ENCODE results near the gene TFIP11.

Gene TFIP11

GRCh38 chr22:26480611-26480932, 31.7 kb downstream of the TFIP11 start:
- H3K9ac ChIP-seq: no peak overlapping the region
- no peak overlapping the region for H3K27ac ChIP-seq
- H3K4me2 ChIP-seq: no peak overlapping the region
- H2AFZ ChIP-seq (ENCODE audit: low read depth): no peak overlapping the region
- no peaks in the 10 kb centered on the region for H3K36me3 ChIP-seq (ENCODE audit: insufficient read depth)
- no peak for TF ChIP-seq CTCF (conservative IDR thresholded peaks at IDR 0.05; ENCODE audit: low read depth, low read length)
- no peaks in the 10 kb centered on the region for H4K20me1 ChIP-seq (ENCODE audit: insufficient read depth)
- H3K4me1 ChIP-seq (ENCODE audit: low read depth, poor library complexity, severe bottlenecking): peaks cover 28% of the 10 kb centered on the region
- H3K79me2 ChIP-seq (ENCODE audit: insufficient read depth, low read depth): peaks cover 28% of the 10 kb centered on the region; the same call in 1 of the 2 replicates
- H3K4me3 ChIP-seq (IDR thresholded peaks at IDR 0.05; ENCODE audit: insufficient read depth, low read depth, low read length): no peak overlapping the region
- H3K27me3 ChIP-seq (ENCODE audit: insufficient read depth, low read depth): no peaks in the 10 kb centered on the region

GRCh38 chr22:26479792-26480610, 32.3 kb downstream of the TFIP11 start:
- no peaks in the 10 kb centered on the region for H3K36me3 ChIP-seq (ENCODE audit: insufficient read depth)
- no peak overlapping the region for H3K4me3 ChIP-seq (IDR thresholded peaks at IDR 0.05; ENCODE audit: insufficient read depth, low read depth, low read length)
- H3K27ac ChIP-seq: no peak overlapping the region
- no peaks in the 10 kb centered on the region for H4K20me1 ChIP-seq (ENCODE audit: insufficient read depth)
- peaks cover 22% of the 10 kb centered on the region; the same call in 1 of the 2 replicates for H3K79me2 ChIP-seq (ENCODE audit: insufficient read depth, low read depth)
- no peak overlapping the region for H2AFZ ChIP-seq (ENCODE audit: low read depth)
- no peak overlapping the region for H3K9ac ChIP-seq
- TF ChIP-seq CTCF (conservative IDR thresholded peaks at IDR 0.05; ENCODE audit: low read depth, low read length): no peak
- H3K4me1 ChIP-seq (ENCODE audit: low read depth, poor library complexity, severe bottlenecking): peaks cover 24% of the 10 kb centered on the region
- no peaks in the 10 kb centered on the region for H3K27me3 ChIP-seq (ENCODE audit: insufficient read depth, low read depth)
- no peak overlapping the region for H3K4me2 ChIP-seq

- H3K36me3 ChIP-seq (ENCODE audit: insufficient read depth): no peaks in the 10 kb centered on the region
- no peak overlapping the region for H3K4me3 ChIP-seq (IDR thresholded peaks at IDR 0.05; ENCODE audit: insufficient read depth, low read depth, low read length)
- peaks cover 31% of the 10 kb centered on the region for H3K4me1 ChIP-seq (ENCODE audit: low read depth, poor library complexity, severe bottlenecking)
- H2AFZ ChIP-seq (ENCODE audit: low read depth): no peak overlapping the region
- no peak overlapping the region for H3K9ac ChIP-seq
- TF ChIP-seq CTCF (conservative IDR thresholded peaks at IDR 0.05; ENCODE audit: low read depth, low read length): no peak
- no peaks in the 10 kb centered on the region for H4K20me1 ChIP-seq (ENCODE audit: insufficient read depth)
- no peaks in the 10 kb centered on the region for H3K27me3 ChIP-seq (ENCODE audit: insufficient read depth, low read depth)
- H3K4me2 ChIP-seq: no peak overlapping the region
- H3K27ac ChIP-seq: no peak overlapping the region
- peaks cover 16% of the 10 kb centered on the region; the same call in 1 of the 2 replicates for H3K79me2 ChIP-seq (ENCODE audit: insufficient read depth, low read depth)
Observed at GRCh38 chr22:26479043-26479791, 33.1 kb downstream of the TFIP11 start.

- Histone ChIP-seq H3K4me1 (ENCODE audit: low read depth, poor library complexity, severe bottlenecking) (peaks cover 26% of the 10 kb centered on the region), H3K79me2 (ENCODE audit: insufficient read depth, low read depth) (peaks cover 4% of the 10 kb centered on the region; the same call in 1 of the 2 replicates), H3K36me3 (ENCODE audit: insufficient read depth) (no peaks in the 10 kb centered on the region), H3K4me2 (no peak overlapping the region), H3K27ac (no peak overlapping the region), H3K27me3 (ENCODE audit: insufficient read depth, low read depth) (no peaks in the 10 kb centered on the region), H3K9ac (no peak overlapping the region), H2AFZ (ENCODE audit: low read depth) (no peak overlapping the region), H4K20me1 (ENCODE audit: insufficient read depth) (no peaks in the 10 kb centered on the region), H3K4me3 (IDR thresholded peaks at IDR 0.05; ENCODE audit: insufficient read depth, low read depth, low read length) (no peak overlapping the region)
- no peak for TF ChIP-seq CTCF (conservative IDR thresholded peaks at IDR 0.05; ENCODE audit: low read depth, low read length)
Observed at GRCh38 chr22:26477341-26477731, 34.9 kb downstream of the TFIP11 start.

Data from KMS-11 (cell line).